Neural cell (in vitro differentiated cells): ENCODE measurements around the gene SLC24A3. TPM values are rescaled to one million over a fixed set of nuclear protein-coding genes. Genes with fewer than 3 reads are reported as not detected.

Source experiments
- H2AFZ ChIP-seq: fragments of 200-600, 300-800 bp; sonication (generic), shearing (Covaris generic); 2 replicates; pipeline ENCODE4 v1.6.0; 2014; ENCODE audit warnings: low read depth, mild to moderate bottlenecking, antibody characterized with exemption, low read length, moderate library complexity
- H3F3A ChIP-seq: fragments of 200-600 bp; shearing (Covaris generic); 2 replicates; pipeline ENCODE4 v1.6.1; 2016; ENCODE audit warnings: mild to moderate bottlenecking, moderate library complexity, mixed read lengths, antibody characterized with exemption, low read length; ENCODE audit not compliant: insufficient read depth, poor library complexity, severe bottlenecking
- H3K27ac ChIP-seq: fragments of 200-600, 300-800 bp; sonication (generic), shearing (Covaris generic); 2 replicates; pipeline ENCODE4 v1.5.1; 2014; ENCODE audit warnings: mild to moderate bottlenecking, low read length, moderate library complexity
- H3K27me3 ChIP-seq: fragments of 300-800, 200-600 bp; sonication (generic), shearing (Covaris generic); 2 replicates; pipeline ENCODE4 v1.6.0; 2014; ENCODE audit warnings: mild to moderate bottlenecking, low read depth, low read length, moderate library complexity; ENCODE audit not compliant: insufficient read depth
- H3K36me3 ChIP-seq: fragments of 300-800, 200-600 bp; sonication (generic), shearing (Covaris generic); 2 replicates; pipeline ENCODE4 v1.5.1; 2014; ENCODE audit warnings: mild to moderate bottlenecking, antibody characterized with exemption, low read length, moderate library complexity; ENCODE audit not compliant: insufficient read depth
- H3K4me2 ChIP-seq: fragments of 300-800, 200-600 bp; sonication (generic), shearing (Covaris generic); 2 replicates; pipeline ENCODE4 v1.6.0; 2014; ENCODE audit warnings: mild to moderate bottlenecking, low read length
- H3K4me3 ChIP-seq: fragments of 300-800, 200-600 bp; sonication (generic), shearing (Covaris generic); 2 replicates; pipeline ENCODE4 v1.5.1; 2014; ENCODE audit warnings: mild to moderate bottlenecking, low read length, moderate library complexity
- H3K79me2 ChIP-seq: fragments of 200-600 bp; shearing (Covaris generic); replicated peaks from 2 replicates; pipeline ENCODE4 v1.6.0; 2014; ENCODE audit warnings: mild to moderate bottlenecking, low read length, moderate library complexity; ENCODE audit not compliant: insufficient read depth
- H3K9ac ChIP-seq: fragments of 300-800, 200-600 bp; sonication (generic), shearing (Covaris generic); 2 replicates; pipeline ENCODE4 v1.6.1; 2016; ENCODE audit warnings: mild to moderate bottlenecking, low read length, mixed read lengths
- H3K9me2 ChIP-seq: fragments of 200-600 bp; shearing (Covaris generic); 2 replicates; pipeline ENCODE4 v1.6.1; 2016; ENCODE audit warnings: mild to moderate bottlenecking, low read length, mixed read lengths; ENCODE audit not compliant: insufficient read depth
- H3K9me3 ChIP-seq: fragments of 200-600, 300-800 bp; sonication (generic), shearing (Covaris generic); 2 replicates; pipeline ENCODE4 v1.6.1; 2016; ENCODE audit warnings: mild to moderate bottlenecking, mixed run types, low read length, moderate library complexity, mixed read lengths
- H4K20me1 ChIP-seq: fragments of 200-600 bp; shearing (Covaris generic); 2 replicates; pipeline ENCODE4 v1.6.1; 2016; ENCODE audit warnings: mild to moderate bottlenecking, mixed run types; ENCODE audit not compliant: insufficient read depth
- CTCF ChIP-seq: fragments of 450-650 bp; IDR thresholded peaks from 2 replicates; pipeline ENCODE4 v1.5.1; 2014; ENCODE audit warnings: antibody characterized with exemption, mild to moderate bottlenecking, moderate library complexity; ENCODE audit not compliant: poor library complexity, severe bottlenecking
- EP300 ChIP-seq: fragments of 450-650 bp; conservative IDR thresholded peaks from 2 replicates; pipeline ENCODE4 v1.6.1; 2014; ENCODE audit warnings: antibody characterized with exemption, mild to moderate bottlenecking, moderate library complexity; ENCODE audit not compliant: poor library complexity, severe bottlenecking
- EZH2 ChIP-seq: fragments of 200-600, 300-800 bp; shearing (Covaris generic), sonication (generic); IDR thresholded peaks from 2 replicates; pipeline ENCODE4 v1.6.1; 2014; ENCODE audit warnings: antibody characterized with exemption, low read length, borderline replicate concordance, mild to moderate bottlenecking; ENCODE audit not compliant: insufficient read depth, poor library complexity, severe bottlenecking
- MXI1 ChIP-seq: fragments of 450-650 bp; conservative IDR thresholded peaks from 2 replicates; pipeline ENCODE4 v1.6.1; 2014; ENCODE audit warnings: antibody characterized with exemption, mild to moderate bottlenecking; ENCODE audit not compliant: poor library complexity, severe bottlenecking
- POLR2AphosphoS5 ChIP-seq: IDR thresholded peaks from 2 replicates; pipeline ENCODE4 v1.6.1; 2012
- RAD21 ChIP-seq: fragments of 450-650 bp; conservative IDR thresholded peaks from 2 replicates; pipeline ENCODE4 v1.6.1; 2014; ENCODE audit warnings: antibody characterized with exemption, mild to moderate bottlenecking, moderate library complexity
- REST ChIP-seq: IDR thresholded peaks from 2 replicates; pipeline ENCODE4 v1.6.1; 2012; ENCODE audit warnings: borderline replicate concordance
- SMC3 ChIP-seq: fragments of 450-650 bp; conservative IDR thresholded peaks from 2 replicates; pipeline ENCODE4 v1.6.1; 2014; ENCODE audit warnings: antibody characterized with exemption, mild to moderate bottlenecking, moderate library complexity; ENCODE audit not compliant: poor library complexity
- TAF1 ChIP-seq: IDR thresholded peaks from 2 replicates; pipeline ENCODE4 v1.6.1; 2012; ENCODE audit warnings: low read depth
- polyA plus RNA-seq: library from polyadenylated mRNA; depleted of rRNA; stranded (reverse); fragments of >200 nt; gene quantifications from 2 replicates; pipeline ENCODE4 v1.2.3, GENCODE V29; 2014

Gene SLC24A3
- polyA plus RNA-seq, 1 donor from 2014 or later: 6.5 TPM

DNA sequence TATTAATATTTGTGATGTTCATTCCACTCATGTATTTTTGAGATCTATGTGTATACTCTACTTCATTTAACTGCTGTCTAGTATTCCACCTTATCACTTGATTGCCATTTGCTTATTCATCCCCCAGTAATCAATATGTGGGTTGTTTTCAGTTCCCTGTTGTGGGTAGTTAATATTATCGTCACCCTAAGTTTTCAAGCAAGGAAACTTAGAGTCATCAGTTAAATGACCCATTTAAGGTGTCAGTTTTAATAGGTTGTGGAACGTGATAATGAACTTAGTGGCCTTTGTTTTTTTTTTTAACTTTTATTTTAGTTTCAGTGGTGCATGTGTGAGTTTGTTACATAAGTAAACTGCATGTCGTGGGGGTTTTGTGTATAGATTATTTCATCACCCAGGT, 90.3 kb downstream of the SLC24A3 start:
- no peak overlapping the region for H3K4me2 ChIP-seq
- H3K27me3 ChIP-seq: no peaks in the 10 kb centered on the region
- no peak overlapping the region for H3K4me3 ChIP-seq
- H3K36me3 ChIP-seq: no peaks in the 10 kb centered on the region
- no peaks in the 10 kb centered on the region for H3F3A ChIP-seq
- no peaks in the 10 kb centered on the region for H4K20me1 ChIP-seq
- H3K27ac ChIP-seq: no peak overlapping the region
- no peak for TF ChIP-seq MXI1
- no peak for TF ChIP-seq POLR2AphosphoS5
- TF ChIP-seq TAF1: no peak
- no peak for TF ChIP-seq EP300
- TF ChIP-seq REST: no peak
- no peak for TF ChIP-seq RAD21
- H3K9me3 ChIP-seq: no peaks in the 10 kb centered on the region
- no peaks in the 10 kb centered on the region for H3K79me2 ChIP-seq
- H2AFZ ChIP-seq: no peak overlapping the region
- no peaks in the 10 kb centered on the region for H3K9me2 ChIP-seq
- H3K9ac ChIP-seq: no peak overlapping the region

GRCh38 chr20:19304389-19304788, 91.9 kb downstream of the SLC24A3 start:
- no peak overlapping the region for H3K4me2 ChIP-seq

More at GRCh38 chr20:19304389-19304788, 91.9 kb downstream of the SLC24A3 start:
- H3K27ac ChIP-seq: no peak overlapping the region
- H3K9me3 ChIP-seq: no peaks in the 10 kb centered on the region
- no peak overlapping the region for H3K4me3 ChIP-seq
- TF ChIP-seq TAF1 (no peak), EP300 (no peak), POLR2AphosphoS5 (no peak), RAD21 (no peak), SMC3 (no peak), REST (no peak), CTCF (no peak), MXI1 (no peak), EZH2 (no peak)
- no peaks in the 10 kb centered on the region for H3K9me2 ChIP-seq
- H3K27me3 ChIP-seq: no peaks in the 10 kb centered on the region
- H2AFZ ChIP-seq: no peak overlapping the region
- no peak overlapping the region for H3K9ac ChIP-seq
- no peaks in the 10 kb centered on the region for H3F3A ChIP-seq
- no peaks in the 10 kb centered on the region for H3K79me2 ChIP-seq
- no peaks in the 10 kb centered on the region for H3K36me3 ChIP-seq
- no peaks in the 10 kb centered on the region for H4K20me1 ChIP-seq
